DND-41 (cell line): Measurements from ENCODE around the gene EXOC6.

Experiments
- EZH2 ChIP-seq: IDR thresholded peaks from 3 replicates; pipeline ENCODE4 v1.6.1; 2012; ENCODE audit warnings: borderline replicate concordance, low read depth, mild to moderate bottlenecking, moderate library complexity, low read length, inconsistent platforms; ENCODE audit not compliant: severe bottlenecking
- TF ChIP-seq, protein P1 (sequence below): IDR thresholded peaks from 2 replicates; pipeline ENCODE4 v1.5.1; 2012; ENCODE audit warnings: borderline replicate concordance, low read length, moderate library complexity, mild to moderate bottlenecking; ENCODE audit not compliant: poor library complexity, severe bottlenecking; ENCODE audit errors: extremely low read depth

DNA sequence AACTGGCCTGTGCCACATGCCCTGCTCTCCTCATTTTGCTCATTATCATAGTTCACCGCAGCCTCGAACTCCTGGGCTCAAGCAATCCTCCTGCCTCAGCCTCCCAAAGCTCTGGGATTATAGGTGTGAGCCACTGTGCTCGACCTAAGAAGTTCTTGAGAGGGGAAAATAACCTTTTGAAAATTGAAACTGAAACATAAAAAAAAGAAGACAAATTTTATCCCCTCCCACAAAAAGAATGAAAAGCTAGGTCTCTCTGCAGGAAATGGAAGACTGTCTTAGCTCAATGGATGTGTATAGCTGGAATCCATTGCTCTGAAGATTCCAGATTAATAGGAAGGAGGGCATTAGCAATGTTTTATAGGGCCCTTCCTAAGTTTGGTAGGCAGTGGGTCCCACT is 2.0 kb upstream of the EXOC6 start:
- no peak for TF ChIP-seq EZH2
- TF ChIP-seq, protein P1, sequence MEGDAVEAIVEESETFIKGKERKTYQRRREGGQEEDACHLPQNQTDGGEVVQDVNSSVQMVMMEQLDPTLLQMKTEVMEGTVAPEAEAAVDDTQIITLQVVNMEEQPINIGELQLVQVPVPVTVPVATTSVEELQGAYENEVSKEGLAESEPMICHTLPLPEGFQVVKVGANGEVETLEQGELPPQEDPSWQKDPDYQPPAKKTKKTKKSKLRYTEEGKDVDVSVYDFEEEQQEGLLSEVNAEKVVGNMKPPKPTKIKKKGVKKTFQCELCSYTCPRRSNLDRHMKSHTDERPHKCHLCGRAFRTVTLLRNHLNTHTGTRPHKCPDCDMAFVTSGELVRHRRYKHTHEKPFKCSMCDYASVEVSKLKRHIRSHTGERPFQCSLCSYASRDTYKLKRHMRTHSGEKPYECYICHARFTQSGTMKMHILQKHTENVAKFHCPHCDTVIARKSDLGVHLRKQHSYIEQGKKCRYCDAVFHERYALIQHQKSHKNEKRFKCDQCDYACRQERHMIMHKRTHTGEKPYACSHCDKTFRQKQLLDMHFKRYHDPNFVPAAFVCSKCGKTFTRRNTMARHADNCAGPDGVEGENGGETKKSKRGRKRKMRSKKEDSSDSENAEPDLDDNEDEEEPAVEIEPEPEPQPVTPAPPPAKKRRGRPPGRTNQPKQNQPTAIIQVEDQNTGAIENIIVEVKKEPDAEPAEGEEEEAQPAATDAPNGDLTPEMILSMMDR = no peak
